Activated CD4-positive, alpha-beta T cell treated with anti-CD3 and anti-CD28 coated beads for 4 hours (primary cell): ENCODE results near the gene MORC3.
"Not testable (repeated sequence)": the region's sequence is repeated elsewhere in the genome, so short reads cannot be mapped to it uniquely, and the experiment has no call there.

Experiments
- DNase-seq, 2 donors: peaks; one replicate each; pipeline ENCODE4 v3.0.0-alpha.2; 2020

Gene MORC3

DNA sequence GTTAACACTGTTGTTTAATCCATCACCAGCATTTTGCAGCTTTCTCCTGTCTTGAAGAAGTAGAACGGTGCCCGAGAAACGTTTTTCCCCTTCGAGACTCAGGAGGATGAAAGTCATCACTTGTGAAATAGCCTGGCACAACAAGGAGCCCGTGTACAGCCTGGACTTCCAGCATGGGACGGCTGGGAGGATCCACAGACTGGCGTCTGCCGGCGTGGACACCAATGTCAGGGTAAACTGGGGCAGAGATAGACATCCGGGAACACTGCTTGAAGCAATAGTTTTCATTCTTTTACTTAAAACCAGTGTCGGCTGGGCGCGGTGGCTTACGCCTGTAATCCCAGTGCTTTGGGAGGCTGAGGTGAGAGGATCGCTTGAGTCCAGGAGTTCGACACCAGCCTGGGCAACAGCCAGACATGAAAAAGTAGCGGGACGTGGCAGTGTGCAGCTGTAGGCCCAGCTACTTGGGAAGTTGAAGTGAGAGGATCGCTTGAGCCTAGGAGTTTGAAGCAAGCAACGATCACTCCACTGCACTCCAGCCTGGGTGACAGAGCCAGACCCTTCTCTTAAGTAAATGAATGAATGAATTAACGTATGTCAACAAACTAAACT lies 66.1 kb downstream of the MORC3 start:
- no peak for DNase-seq

DNA sequence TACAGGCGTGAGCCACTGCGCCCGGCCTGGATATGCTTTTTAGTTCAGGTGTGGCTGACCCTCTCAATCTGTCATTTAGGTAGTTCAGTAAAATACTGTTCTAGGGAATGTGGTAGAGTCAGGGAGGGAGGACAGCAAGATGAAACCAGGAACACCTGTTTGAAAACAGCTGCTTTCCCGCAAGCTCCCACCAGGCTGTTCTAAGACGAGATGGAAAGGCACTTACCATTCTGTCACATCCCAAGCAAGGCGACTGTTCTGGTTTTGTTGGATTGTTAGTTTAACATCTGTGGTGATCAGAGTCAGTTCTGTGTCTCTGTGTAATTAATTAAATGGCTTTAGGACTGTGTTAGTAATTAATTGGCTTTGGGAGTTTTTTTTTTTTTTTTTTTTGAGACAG lies 68.1 kb downstream of the MORC3 start:
- DNase-seq: no peak

DNA sequence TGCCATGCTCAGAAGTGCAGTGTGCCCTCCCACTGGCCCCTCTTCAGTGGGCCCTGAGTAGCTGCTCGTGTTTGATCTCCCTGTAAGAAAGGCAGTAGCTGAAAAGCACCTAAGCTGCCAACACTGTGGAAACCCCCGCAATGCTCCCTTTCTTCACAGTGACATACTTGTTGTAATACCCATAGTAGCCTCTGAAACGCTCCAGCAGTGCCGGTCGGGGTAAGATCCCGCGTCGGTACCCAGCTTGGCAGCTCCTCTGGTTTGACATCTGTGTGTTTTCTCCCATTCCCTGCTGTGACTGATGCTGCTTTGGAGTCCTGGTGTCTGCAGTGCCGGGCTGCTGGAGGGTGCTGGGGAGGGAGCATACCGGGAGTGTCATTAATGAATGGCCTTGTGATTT lies 68.8 kb downstream of the MORC3 start:
- no peak for DNase-seq

DNA sequence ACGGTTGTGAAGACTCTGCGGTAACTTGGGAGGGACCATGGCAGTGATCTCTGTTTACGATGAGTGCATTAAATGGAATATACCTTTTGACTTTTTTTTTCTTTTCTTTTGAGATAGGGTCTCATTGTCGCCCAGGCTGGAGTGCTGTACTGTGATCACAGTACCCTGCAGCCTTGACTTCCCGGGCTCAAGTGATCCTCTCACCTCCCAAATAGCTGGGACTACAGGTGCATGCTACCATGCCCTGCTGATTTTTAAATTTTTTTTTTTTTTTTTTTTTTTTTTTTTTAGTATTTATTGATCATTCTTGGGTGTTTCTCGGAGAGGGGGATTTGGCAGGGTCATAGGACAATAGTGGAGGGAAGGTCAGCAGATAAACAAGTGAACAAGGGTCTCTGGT lies 71.7 kb downstream of the MORC3 start:
- not testable (repeated sequence) for DNase-seq

DNA sequence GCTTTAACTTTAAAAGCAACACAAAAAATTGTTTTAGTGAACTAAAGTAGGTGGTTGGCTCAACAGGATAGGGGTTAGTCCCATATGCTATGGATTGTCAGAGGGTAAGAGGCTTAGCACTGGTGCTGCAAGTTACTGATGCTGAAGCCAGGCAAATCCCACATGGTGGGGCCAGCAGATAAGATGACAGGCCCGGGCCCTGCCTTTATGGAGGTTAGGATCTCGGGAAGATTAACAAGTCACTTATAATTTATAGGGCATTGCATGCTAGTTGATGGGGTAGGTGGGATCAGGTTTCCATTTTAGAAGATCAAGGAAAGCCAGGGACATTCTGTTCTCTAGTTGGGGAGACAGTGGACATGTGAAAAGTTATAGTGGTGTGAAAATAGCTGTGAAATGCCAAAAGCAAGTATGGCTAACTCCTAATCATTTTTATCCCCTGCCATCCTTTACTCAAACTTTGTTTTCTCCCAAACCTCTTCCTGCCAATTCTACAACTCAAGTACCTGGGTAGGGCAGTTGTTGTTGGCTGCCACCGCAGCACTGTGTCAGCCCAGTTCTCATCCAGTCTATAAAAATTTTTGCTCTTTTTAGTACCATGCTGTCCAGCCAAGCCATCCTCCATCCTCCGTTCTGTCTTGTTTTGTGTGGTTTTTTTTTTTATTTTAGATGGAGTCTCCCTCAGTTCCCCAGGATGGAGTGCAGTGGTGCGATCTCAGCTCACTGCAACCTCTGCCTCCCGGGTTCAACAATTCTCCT lies 75.5 kb downstream of the MORC3 start:
- no peak for DNase-seq

DNA sequence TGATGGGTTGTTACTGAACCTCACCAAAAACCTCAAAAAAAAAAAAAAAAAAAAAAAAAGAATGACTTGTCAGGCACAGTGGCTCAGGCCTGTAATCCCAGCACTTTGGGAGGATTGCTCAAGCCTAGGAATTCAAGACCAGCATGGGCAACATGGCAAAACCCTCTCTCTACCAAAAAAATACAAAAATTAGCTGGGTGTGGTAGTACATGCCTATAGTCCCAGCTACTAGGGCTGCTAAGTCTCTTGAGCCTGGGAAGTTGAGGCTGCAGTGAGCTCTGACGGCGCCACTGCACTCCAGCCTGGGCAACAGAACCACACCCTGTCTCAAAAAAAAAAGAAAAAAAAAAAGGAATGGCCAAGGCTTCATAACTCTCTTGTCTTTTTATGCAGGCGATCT lies 76.3 kb downstream of the MORC3 start:
- DNase-seq: no peak

DNA sequence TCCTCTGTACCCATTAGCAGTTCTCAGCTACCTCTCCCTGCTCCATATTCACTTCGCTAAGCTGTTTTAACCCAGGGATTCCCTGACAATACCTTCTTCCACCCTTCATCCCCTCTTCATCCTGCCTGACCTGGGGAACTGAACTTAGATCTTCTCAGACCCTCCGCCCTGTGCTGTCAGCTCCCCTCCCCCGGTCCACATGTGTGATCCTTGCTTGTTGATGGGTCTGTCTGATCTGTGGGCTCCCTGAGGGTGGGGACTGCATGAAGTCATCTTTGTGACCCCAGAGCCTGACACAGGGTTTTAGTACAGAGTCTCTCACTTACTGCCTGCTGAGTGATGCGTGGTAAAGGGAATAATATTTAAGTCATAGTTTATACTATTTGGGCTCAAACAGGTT lies 77.0 kb downstream of the MORC3 start:
- no peak for DNase-seq

DNA sequence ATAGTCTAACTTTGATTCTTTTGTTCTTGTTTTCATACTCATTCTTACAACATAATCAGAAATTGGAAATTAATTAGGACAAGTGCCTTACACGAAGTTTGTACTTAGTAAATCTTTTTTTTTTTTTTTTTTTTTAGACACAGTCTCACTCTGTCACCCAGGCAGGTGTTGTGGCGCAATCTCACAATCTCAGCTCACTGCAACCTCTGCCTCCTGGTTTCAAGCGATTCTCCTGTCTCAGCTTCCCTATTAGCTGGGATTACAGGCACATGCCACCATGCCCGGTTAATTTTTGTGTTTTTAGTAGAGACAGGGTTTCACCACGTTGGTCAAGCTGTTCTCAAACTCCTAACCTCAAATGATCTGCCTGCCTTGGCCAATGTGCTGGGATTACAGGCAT lies 77.6 kb downstream of the MORC3 start:
- DNase-seq: no peak

DNA sequence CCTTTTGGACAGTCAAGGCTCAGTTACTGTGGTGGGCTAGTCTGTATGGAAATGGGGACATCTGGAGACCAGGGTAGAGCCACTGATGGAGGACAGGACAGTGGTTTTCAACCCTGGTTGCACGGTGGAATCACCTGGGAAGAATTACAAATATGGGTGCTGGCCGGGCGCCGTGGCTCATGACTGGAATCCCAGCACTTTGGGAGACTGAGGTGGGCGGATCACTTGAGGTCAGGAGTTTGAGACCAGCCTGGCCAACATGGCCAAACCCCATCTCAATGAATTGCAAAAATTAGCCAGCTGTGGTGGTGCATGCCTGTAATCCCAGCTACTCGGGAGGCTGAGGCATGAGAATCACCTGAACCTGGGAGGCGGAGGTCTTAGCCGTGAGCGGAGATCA lies 79.7 kb downstream of the MORC3 start:
- not testable (repeated sequence) for DNase-seq

DNA sequence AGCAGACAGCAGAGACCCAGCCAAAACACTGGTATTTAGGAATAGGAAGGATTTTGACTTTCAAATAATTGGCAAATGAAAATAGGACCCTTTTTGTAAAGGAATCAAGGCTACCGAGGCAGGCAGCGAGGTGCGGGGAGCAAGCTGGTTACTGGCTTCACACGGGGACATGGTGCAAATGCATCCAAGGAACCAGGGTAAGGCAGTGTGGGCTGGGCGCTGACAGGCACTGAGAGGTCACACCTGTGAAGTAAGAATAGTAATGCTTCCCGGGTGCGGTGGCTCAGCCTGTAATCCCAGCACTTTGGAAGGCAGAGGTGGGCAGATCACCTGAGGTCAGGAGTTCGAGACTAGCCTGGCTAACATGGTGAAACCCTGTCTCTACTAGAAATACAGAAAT lies 80.7 kb downstream of the MORC3 start:
- DNase-seq: no peak

DNA sequence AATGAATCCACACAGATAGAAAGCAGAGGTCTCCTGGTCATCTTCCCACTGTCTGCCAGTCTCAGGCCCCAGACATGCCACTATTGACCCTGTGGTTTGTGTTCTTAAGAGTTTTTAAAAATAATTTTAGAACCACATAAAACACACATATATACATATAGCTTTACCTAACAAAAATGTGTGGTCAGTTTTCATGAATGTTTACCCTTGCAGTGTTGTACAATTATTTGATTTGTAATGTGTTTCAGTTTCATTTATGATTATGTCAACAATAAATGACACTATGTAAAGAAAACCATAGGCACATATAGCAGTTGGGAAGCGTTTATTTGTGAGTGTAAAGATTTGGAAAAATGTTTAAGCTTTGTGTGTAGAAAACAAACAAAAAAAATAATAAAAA lies 82.3 kb downstream of the MORC3 start:
- DNase-seq: no peak

DNA sequence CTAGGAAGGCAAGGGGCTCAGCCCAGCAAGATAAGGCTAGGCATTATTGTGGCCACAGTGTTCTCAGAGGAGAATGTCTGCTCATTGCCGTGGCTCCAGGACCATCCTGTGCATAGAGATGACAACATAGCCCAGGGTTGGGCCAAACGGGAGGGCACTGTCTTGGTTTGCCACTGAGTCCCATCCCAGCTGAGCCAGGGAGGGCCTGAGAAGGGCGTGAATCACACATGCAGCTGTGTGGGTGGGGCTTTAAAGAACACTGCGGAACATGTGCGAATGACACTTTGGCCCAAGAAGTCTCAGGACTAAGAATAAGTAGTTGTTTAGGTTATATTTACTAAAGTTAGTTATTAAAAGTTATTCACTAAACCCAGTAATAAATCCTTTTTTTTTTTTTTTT lies 83.7 kb downstream of the MORC3 start:
- DNase-seq: no peak

DNA sequence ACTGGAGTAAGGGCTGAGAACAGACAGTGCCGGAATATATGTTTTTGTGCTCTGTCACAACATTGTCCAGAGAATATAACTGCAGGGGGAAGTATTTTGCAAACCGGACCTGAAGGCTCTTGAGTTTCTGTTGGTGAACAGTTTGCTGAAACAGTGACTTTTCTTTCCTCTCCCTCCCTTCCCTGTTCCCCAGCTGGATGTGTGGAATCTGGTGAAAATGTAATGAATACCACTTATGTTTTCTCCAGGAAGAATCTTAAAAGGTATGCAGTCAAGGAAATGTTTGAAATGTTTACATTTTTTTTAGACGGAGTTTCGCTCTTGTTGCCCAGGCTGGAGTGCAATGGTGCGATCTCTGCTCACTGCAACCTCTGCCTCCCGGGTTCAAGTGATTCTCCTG lies 88.6 kb downstream of the MORC3 start:
- no peak for DNase-seq

DNA sequence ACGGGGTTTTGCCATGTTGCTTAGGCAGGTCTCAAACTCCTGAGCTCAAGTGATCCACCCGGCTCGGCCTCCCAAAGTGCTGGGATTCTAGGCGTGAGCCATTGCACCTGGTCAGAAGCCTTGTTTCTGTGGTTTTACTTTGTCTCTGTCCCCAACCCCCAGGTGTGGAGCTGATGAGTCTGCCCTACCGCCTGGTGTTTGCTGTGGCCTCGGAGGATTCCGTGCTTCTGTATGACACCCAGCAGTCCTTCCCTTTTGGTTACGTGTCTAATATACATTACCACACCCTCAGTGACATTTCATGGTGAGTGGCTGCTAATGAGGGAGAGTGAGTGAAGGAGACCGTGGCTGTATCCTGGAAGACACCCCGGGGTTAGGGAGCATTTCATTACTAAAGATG lies 91.3 kb downstream of the MORC3 start:
- DNase-seq: no peak

DNA sequence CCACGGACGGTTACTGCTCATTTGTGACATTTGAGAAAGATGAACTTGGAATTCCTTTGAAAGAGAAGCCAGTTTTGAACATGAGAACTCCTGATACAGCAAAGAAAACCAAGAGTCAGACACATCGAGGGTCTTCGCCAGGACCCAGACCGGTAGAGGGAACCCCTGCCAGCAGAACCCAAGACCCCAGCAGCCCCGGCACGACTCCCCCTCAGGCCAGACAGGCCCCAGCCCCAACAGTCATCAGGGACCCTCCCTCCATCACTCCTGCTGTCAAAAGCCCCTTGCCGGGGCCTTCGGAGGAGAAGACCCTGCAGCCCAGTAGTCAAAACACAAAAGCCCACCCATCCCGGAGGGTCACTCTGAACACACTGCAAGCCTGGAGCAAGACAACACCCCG lies 92.9 kb downstream of the MORC3 start:
- no peak for DNase-seq

DNA sequence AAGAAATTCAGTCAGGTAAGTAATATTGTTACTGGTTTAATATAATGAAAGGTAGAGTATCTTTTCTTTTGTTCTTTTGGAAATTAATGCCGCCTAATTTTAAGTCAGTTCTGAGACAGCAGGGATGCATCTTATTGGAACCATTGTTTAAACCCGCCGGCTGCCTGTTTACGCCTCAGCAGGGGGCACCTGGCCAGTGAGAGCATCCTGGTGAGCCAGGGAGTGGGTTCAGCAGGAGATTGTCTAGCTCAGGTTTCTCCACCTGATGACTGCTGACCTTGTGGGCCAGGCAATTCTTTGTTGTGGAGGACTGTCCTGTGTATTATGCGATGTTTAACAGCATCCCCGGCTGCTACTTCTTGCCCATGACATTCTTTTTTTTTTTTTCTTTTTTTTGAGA lies 95.4 kb downstream of the MORC3 start:
- no peak for DNase-seq

DNA sequence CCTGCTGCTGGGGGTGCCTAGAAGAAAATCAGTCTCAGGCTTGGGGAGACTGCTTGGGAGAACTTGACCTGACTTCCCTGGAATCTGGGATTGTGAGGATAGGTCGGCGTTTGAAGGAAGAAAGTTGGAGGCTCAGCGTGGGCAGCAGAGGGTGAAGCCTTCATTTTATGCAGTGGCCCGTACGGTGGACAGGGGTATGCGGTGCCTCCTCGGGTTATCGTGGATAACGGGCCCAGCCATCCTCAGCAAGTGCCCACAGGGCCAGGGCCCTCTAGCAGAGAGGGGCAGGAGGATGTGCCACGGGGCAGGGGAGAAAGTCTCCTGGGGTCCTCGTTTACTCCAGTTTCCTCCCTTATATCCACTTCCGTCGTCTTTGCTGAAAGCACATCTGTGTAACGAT lies 99.2 kb downstream of the MORC3 start:
- DNase-seq: no peak

DNA sequence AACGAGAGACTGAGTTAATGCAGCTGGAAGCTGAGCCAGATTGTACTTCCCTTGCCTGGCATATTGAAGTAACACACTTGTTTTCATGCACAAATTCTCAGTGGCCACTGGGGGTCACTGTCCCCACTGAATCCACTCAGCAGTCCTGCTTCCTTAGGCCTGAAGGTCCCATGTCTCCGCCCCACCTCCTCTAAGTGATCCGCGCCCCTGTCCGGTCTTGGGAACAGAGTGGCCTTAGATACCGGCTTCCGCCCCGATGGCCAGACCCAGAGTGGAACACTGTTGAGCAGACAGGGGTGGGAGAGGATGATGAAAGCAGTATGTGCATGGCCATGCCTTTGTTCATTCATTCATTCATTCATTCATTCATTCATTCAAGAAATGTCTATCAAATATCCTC lies 100.0 kb downstream of the MORC3 start:
- peak; percentile 24 to 34 for DNase-seq

DNA sequence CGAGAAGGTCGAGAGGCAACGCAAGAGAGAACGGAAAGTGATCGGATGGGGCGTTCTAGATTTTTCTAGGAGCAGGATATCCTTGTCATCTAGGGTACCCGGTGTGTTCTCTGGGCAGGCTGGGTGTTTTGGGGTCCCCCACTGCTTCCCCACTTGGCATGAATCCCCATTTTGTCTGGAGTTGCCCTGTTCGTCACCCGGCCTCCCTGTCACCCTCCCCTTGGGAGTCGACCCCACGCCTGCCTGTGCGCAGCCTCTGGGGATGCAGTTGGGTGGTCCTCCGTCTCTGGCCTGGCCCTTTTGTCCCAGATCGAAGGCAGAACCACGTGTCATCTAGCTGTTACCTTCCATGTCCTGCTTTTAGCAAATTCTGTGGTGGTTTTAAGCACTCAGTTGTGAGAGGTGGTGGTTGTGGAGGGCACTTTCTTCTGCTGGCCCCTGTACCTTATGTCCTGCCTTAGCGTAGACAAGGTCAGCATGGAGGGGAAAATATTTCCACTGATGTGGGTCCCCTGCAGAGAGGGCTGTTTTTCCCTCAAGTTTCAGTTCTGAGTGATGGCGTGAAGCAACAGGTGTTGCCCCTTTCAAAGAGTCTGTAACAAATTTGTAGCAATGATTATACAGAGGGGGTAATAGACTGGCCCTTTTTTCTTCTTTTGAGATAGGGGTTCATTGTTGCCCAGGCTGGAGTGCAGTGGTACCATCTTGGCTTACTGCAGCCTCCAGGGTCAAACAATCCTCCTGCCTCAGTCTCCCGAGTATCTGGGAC lies 100.8 kb downstream of the MORC3 start:
- no peak for DNase-seq

DNA sequence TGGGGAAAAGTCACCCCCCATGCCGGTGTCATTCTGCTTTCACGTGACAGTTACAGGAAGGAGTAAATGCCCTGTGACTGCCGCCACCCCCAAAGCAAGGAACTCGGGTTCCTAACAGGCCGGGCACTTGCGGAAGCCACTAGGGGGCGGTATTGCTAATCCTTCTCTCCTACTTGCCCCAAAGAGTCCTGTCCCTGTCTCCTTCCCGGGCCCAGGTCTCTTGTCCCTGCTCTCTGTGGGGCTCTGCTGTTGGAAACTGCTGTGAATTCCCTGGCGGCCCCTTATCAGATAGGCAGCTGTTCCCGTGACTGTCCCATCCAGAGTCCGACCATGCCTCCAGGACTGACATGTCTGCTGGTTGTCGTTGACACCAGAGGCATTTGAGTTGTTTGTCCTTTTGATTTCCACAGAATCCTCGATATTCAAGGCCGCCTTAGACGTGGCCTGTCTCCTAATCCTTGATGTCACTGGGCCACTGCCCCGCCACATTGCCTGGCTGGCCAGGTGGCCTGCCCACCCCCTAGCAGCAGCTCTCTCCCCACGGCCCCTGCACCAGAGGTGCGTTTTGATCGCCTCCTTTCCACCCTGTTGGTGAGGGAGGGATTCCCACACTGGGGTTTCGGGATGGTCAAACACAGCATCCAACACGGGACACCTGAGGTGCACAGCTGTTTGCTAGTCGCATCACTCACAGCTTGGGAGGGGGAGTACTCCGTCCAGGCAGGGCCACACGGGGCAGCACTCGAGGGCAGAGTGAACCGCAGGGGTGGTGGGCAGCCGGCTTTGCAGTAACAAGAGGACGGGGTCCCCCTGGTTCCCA lies 102.5 kb downstream of the MORC3 start:
- peak in 1 of 2 donors; percentile 18 for DNase-seq

DNA sequence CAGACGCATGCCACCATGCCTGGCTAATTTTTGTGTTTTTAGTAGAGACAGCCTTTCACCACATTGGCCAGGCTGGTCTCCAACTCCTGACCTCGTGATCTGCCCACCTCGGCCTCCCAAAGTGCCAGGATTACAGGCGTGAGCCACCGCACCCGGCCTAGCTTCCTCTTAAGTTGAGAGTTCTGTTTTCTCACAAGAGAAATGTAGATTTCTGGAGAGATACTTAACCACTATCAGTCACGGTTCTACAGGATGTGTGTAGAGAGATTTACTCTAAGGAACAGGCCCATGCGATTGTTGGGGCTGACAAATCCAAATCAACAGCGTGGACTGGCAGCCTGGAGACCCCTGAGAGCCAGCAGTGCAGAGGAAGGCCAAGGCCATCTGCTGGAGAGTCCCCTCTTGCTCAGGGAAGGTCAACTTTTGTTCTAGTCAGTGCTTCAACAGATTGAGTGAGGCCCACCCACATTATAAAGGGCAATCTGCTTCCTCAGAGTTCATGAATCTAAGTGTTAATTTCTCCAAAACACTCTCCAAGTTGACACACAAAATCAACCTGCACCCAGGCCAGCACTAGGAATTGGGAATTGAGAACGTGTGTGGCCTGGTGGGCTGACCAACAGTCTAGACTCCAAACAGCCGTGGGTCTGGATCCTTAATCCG lies 103.9 kb downstream of the MORC3 start:
- DNase-seq: no peak

DNA sequence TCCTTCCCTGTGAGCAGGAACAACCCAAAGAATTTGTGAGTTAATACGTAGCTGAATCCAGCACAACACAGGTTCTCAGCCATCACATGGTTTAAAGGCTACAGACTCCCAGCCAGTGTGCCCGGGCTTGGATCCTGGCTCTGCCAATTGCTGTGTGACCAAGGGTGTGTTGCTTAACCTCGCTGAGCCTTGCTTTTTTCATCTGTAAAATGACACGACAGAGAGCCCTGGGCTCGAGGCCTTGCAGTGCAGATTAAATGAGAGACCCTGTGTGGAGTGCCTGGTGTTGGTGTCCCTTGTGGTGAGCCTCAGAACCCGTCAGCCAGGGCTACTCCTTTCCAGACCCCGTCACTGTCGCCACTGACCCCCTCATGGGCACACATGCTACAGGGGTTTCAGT lies 104.6 kb downstream of the MORC3 start:
- no peak for DNase-seq

DNA sequence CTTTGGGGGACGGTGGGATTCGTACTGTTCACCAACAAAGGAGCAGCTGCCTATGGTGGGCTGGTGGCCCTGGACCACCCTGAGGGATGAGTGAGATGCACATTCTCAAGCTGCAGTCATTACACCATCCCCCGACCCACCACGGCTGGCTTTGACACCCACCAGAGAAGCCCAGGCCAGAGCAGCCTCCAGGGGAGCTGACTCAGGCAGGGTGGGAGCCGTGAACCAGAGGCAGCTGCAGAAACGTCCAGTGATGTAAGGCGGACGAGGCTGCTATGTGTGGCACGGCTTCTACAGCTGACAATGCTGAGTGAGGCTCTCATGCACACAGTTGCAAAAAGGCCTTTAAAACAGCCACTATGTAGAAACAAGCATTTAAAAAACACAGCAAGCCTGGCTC lies 105.3 kb downstream of the MORC3 start:
- no peak for DNase-seq
